H4 (cell line): Measurements from ENCODE around the gene CAV2. TPM values are rescaled to one million over a fixed set of nuclear protein-coding genes. Genes with fewer than 3 reads are reported as not detected.
A peak's percentile ranks its signal among the peaks of the same experiment; 100 is the strongest.

Experiments used
- DNase-seq: peaks from one replicate; pipeline ENCODE4 v3.0.0-alpha.2; 2015; ENCODE audit warnings: low spot score
- total RNA-seq: library from RNA; depleted of rRNA; stranded (reverse); fragments of >200 nt; shearing (Covaris generic); gene quantifications from 2 replicates; pipeline ENCODE4 v1.2.3, GENCODE V29; 2014; rRNA removed

CAV2 gene
- total RNA-seq, 1 experiment from 2014 or later: 59.4 TPM

GRCh38 chr7:116546916-116547315 lies 47.4 kb downstream of the CAV2 start:
- no peak for DNase-seq

GRCh38 chr7:116547347-116547746 lies 47.8 kb downstream of the CAV2 start:
- no peak for DNase-seq

GRCh38 chr7:116548506-116548905 lies 49.0 kb downstream of the CAV2 start:
- no peak for DNase-seq

- DNase-seq: no peak
These were observed 49.8 kb downstream of the CAV2 start for GRCh38 chr7:116549370-116549769.

- no peak for DNase-seq
These were observed 52.2 kb downstream of the CAV2 start for GRCh38 chr7:116551692-116552091.

- peak; percentile 36 for DNase-seq
These were observed 53.1 kb downstream of the CAV2 start for GRCh38 chr7:116552602-116553001.

GRCh38 chr7:116553168-116553964 lies 53.8 kb downstream of the CAV2 start:
- DNase-seq: no peak

GRCh38 chr7:116554436-116554835 lies 54.9 kb downstream of the CAV2 start:
- DNase-seq: no peak

GRCh38 chr7:116554911-116555310 lies 55.4 kb downstream of the CAV2 start:
- no peak for DNase-seq

GRCh38 chr7:116557066-116557585 lies 57.6 kb downstream of the CAV2 start:
- DNase-seq: no peak

- no peak for DNase-seq
These were observed 58.4 kb downstream of the CAV2 start for GRCh38 chr7:116557901-116558300.

Other genes with a start within 250 kb of the CAV2 start
- 210 and 218 TPM in 2 replicates for gene CAV1, start 25.3 kb downstream of the CAV2 start, total RNA-seq
- gene MET, start 172.5 kb downstream of the CAV2 start, total RNA-seq: 51.1 and 67.7 TPM in 2 replicates